Left colon (tissue), 2 donors: ENCODE results near the gene SLC17A3. TPM values are rescaled to one million over a fixed set of nuclear protein-coding genes. Genes with fewer than 3 reads are reported as not detected.

Source experiments
- total RNA-seq, 2 donors: library from RNA; stranded (reverse); fragmentation: NEBNext Ultra II Directional; extraction: Animal tissue kit (Norgen Biotek cat#: 25700); gene quantifications; one replicate each; pipeline ENCODE4 v1.2.1, GENCODE V29; 2021
- donor health status: DM: no; HTN: no; CAD: no.
- donor health status: DM: yes; HTN: yes; CAD: no.

Gene SLC17A3
- total RNA-seq, 2 donors from 2014 or later, result not detected

Other genes with a start within 250 kb of the SLC17A3 start
- gene SCGN, start 222.0 kb downstream of the SLC17A3 start, total RNA-seq, result 10 to 100 TPM in 1 of 2 donors, 1 to 10 TPM in 1; 7.8 to 11.4 TPM
- 10 to 100 TPM; 24.8 to 63.3 TPM for gene SLC17A4, start 119.5 kb downstream of the SLC17A3 start, total RNA-seq
- not detected for gene SLC17A1, start 42.2 kb downstream of the SLC17A3 start, total RNA-seq
- gene SLC17A2, start 56.4 kb upstream of the SLC17A3 start, total RNA-seq, result not detected
- gene TRIM38, start 88.6 kb upstream of the SLC17A3 start, total RNA-seq, result 10 to 100 TPM in 1 of 2 donors, 1 to 10 TPM in 1; 9.6 to 13.2 TPM
- 10 to 100 TPM in 1 of 2 donors, 1 to 10 TPM in 1; 8.2 to 12.0 TPM for gene HFE, start 213.2 kb upstream of the SLC17A3 start, total RNA-seq